Left renal pelvis (tissue), 4 donors: ENCODE measurements around the gene OR52E8. TPM values are rescaled to one million over a fixed set of nuclear protein-coding genes. Genes with fewer than 3 reads are reported as not detected.

Source experiments
- DNase-seq, 4 donors: peaks; one replicate each; pipeline ENCODE4 v3.0.0-alpha.2; 2013; ENCODE audit warnings: low read depth in 4 of 4, low spot score in 3 of 4
- polyA plus RNA-seq, 4 donors: library from polyadenylated mRNA; unstranded; fragments of 120-200 nt; gene quantifications; one replicate each; pipeline ENCODE4 v1.2.1, GENCODE V29; 2013; ENCODE audit not compliant: insufficient read length in 4 of 4

The OR52E8 gene
- polyA plus RNA-seq, 4 donors: not detected

DNA sequence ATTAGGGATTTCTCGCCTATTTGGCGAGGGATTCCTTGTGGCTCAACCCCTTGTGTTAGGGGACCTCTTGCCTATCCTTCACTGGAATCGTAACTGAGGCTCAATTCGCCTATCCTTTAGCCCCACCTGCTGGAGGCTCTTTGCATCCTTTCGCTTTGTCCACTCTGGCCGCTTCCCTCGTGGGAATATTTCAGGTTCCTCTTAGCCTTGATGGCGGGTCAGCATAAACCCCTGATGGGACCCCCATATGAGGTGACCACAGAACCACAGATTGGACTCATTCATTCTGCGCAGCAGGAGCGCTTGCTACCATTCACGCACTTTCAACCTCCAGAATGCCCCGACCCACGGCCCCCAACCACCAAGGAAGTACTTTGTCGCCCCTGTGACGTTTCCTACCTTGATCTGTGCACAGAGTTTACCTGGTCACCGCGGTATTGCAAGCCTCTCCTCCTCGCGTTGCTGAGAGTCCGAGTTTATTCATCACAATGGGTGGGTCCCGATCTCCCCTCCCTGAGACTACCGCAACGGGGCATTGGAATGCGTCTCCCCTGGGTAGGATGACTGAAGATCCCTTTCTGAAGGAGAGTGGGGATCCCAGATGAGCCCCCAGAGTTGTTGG is 48.9 kb downstream of the OR52E8 start, which contains the start of gene OR52N2:
Gene OR52N2 (plus strand): TSS at position 425 of the 622 bp plus-strand sequence. CDS start 11,412 bp downstream, outside the sequence.
- DNase-seq: peak; percentile 43 to 60 (median 48)

DNA sequence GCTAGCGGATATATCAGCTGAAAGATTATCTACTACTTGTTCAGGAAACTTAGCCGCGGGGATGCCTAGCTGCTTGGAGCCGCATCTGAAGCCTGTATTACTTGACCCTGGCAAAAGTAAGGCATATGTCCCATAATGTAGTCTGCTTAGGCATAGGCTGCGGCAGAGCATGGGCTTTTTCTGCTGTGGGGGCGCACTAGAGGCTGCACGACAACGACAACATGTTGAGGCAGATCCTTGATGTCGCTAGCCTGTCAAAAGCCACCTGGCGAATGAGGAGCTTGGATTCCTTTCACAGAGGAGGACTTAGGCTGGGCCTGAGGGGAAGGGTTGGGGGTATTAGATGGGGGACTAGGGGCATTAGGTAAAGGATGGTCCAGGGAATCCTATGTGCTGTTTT is 49.9 kb downstream of the OR52E8 start:
- DNase-seq: no peak

Other genes starting within 250 kb of the OR52E8 start
- 10 to 100 TPM; 10.4 to 11.1 (median 10.5) TPM for gene TRIM34, start 232.7 kb downstream of the OR52E8 start, polyA plus RNA-seq
- 10 to 100 TPM; 39.6 to 45.2 (median 43.2) TPM for gene TRIM5, start 172.6 kb downstream of the OR52E8 start, polyA plus RNA-seq
- 10 to 100 TPM in 2 of 4 donors, 1 to 10 TPM in 2; 8.4 to 23.5 (median 9.3) TPM for gene TRIM22, start 167.9 kb downstream of the OR52E8 start, polyA plus RNA-seq
- gene OR56B1, start 121.2 kb downstream of the OR52E8 start, polyA plus RNA-seq: not detected
- not detected for gene OR52N4, start 103.4 kb downstream of the OR52E8 start, polyA plus RNA-seq
- gene OR52N5, start 74.3 kb downstream of the OR52E8 start, polyA plus RNA-seq: not detected
- gene OR52N1, start 66.4 kb downstream of the OR52E8 start, polyA plus RNA-seq: not detected
- gene OR52N2, start 48.8 kb downstream of the OR52E8 start, polyA plus RNA-seq: not detected
- gene OR52E6, start 15.8 kb downstream of the OR52E8 start, polyA plus RNA-seq: not detected
- not detected for gene OR52E4, start 22.9 kb upstream of the OR52E8 start, polyA plus RNA-seq
- gene OR52E5, start 35.5 kb upstream of the OR52E8 start, polyA plus RNA-seq: not detected
- not detected for gene OR56A3, start 84.6 kb upstream of the OR52E8 start, polyA plus RNA-seq
- gene OR56A5, start 110.8 kb upstream of the OR52E8 start, polyA plus RNA-seq: not detected
- not detected for gene OR52L1, start 129.3 kb upstream of the OR52E8 start, polyA plus RNA-seq
- under 1 TPM in 1 of 4 donors, not detected in 3; 0.06 TPM for gene OR56A4, start 149.3 kb upstream of the OR52E8 start, polyA plus RNA-seq
- not detected for gene OR56A1, start 173.1 kb upstream of the OR52E8 start, polyA plus RNA-seq
- gene OR56B4, start 250.0 kb upstream of the OR52E8 start, polyA plus RNA-seq: under 1 TPM in 1 of 4 donors, not detected in 3; 0.22 TPM